Stomach smooth muscle (tissue), 2 donors: ENCODE results near the gene GMPR2.
A peak's percentile ranks its signal among the peaks of the same experiment; 100 is the strongest.

Experiments
- H3K27ac ChIP-seq: one replicate; pipeline ENCODE4 v1.7.0; 2013; ENCODE audit warnings: mild to moderate bottlenecking, low read length, inconsistent platforms
- H3K27me3 ChIP-seq, 2 donors: one replicate each; pipeline ENCODE4 v1.7.0; 2013; ENCODE audit warnings: low read length in 2 of 2; ENCODE audit not compliant: insufficient read depth in 2 of 2, control insufficient read depth in 1 of 2
- H3K36me3 ChIP-seq, 2 donors: one replicate each; pipeline ENCODE4 v1.7.0; 2013; ENCODE audit warnings: low read length in 2 of 2; ENCODE audit not compliant: control insufficient read depth in 2 of 2, insufficient read depth in 2 of 2
- H3K4me1 ChIP-seq: one replicate; pipeline ENCODE4 v1.7.0; 2013; ENCODE audit warnings: low read length; ENCODE audit not compliant: control insufficient read depth, insufficient read depth
- H3K4me3 ChIP-seq, 2 donors: one replicate each; pipeline ENCODE4 v1.7.0; 2013; ENCODE audit warnings: low read length in 2 of 2
- H3K9ac ChIP-seq, 2 donors: one replicate each; pipeline ENCODE4 v1.7.0; 2013; ENCODE audit warnings: low read length in 2 of 2, mild to moderate bottlenecking in 1 of 2
- H3K9me3 ChIP-seq, 2 donors: one replicate each; pipeline ENCODE4 v1.7.0; 2013; ENCODE audit warnings: low read length in 2 of 2; ENCODE audit not compliant: control insufficient read depth in 2 of 2
- donor health status: healthy.
- donor health status: Pancreatic carcinoma.

Gene GMPR2

GRCh38 chr14:24232645-24233537, at the start of gene GMPR2:
TSS of gene GMPR2 (plus strand) at chr14:24232929. CDS start at chr14:24233254, 325 bp downstream.
- Histone ChIP-seq H3K4me3 (peak within 1 kb of the TSS; percentile 86 to 97), H3K4me1 (peaks cover 25% of the 10 kb centered on the region), H3K9me3 (no peaks in the 10 kb centered on the region), H3K9ac (peak within 1 kb of the TSS; percentile 78 to 86), H3K36me3 (peaks cover 24 to 26% of the 10 kb centered on the region in 2 donors), H3K27me3 (no peaks in the 10 kb centered on the region), H3K27ac (peak within 1 kb of the TSS; percentile 84)

GRCh38 chr14:24183014-24183481, 49.7 kb upstream of the GMPR2 start:
- Histone ChIP-seq H3K9me3 (no peaks in the 10 kb centered on the region), H3K27ac (no peak overlapping the region), H3K4me1 (peaks cover 14% of the 10 kb centered on the region), H3K9ac (no peak overlapping the region), H3K27me3 (no peaks in the 10 kb centered on the region), H3K4me3 (no peak overlapping the region), H3K36me3 (peaks cover 43 to 60% of the 10 kb centered on the region in 2 donors)

- Histone ChIP-seq H3K9ac (no peak overlapping the region), H3K27ac (no peak overlapping the region), H3K4me1 (peaks cover 21% of the 10 kb centered on the region), H3K4me3 (no peak overlapping the region), H3K36me3 (peaks cover 43 to 54% of the 10 kb centered on the region in 2 donors), H3K27me3 (no peaks in the 10 kb centered on the region), H3K9me3 (no peaks in the 10 kb centered on the region)
Observed at GRCh38 chr14:24184104-24184970, 48.4 kb upstream of the GMPR2 start.

GRCh38 chr14:24185026-24185425, 47.7 kb upstream of the GMPR2 start:
- peaks cover 43 to 53% of the 10 kb centered on the region in 2 donors for H3K36me3 ChIP-seq
- H3K27me3 ChIP-seq, result no peaks in the 10 kb centered on the region
- H3K9ac ChIP-seq, result no peak overlapping the region
- no peak overlapping the region for H3K27ac ChIP-seq
- H3K9me3 ChIP-seq, result no peaks in the 10 kb centered on the region
- no peak overlapping the region for H3K4me3 ChIP-seq
- H3K4me1 ChIP-seq, result peaks cover 21% of the 10 kb centered on the region

GRCh38 chr14:24185741-24186140, 47.0 kb upstream of the GMPR2 start:
- H3K36me3 ChIP-seq, result peaks cover 43 to 52% of the 10 kb centered on the region in 2 donors
- H3K27me3 ChIP-seq, result no peaks in the 10 kb centered on the region
- H3K9ac ChIP-seq, result no peak overlapping the region
- H3K4me3 ChIP-seq, result no peak overlapping the region
- no peak overlapping the region for H3K27ac ChIP-seq
- peaks cover 14% of the 10 kb centered on the region for H3K4me1 ChIP-seq
- no peaks in the 10 kb centered on the region for H3K9me3 ChIP-seq

GRCh38 chr14:24186831-24187538, 45.7 kb upstream of the GMPR2 start:
- H3K9ac ChIP-seq, result peak overlapping the region; percentile 25 to 29
- peaks cover 14% of the 10 kb centered on the region for H3K4me1 ChIP-seq
- H3K4me3 ChIP-seq, result no peak overlapping the region
- H3K36me3 ChIP-seq, result peaks cover 40 to 52% of the 10 kb centered on the region in 2 donors
- no peaks in the 10 kb centered on the region for H3K9me3 ChIP-seq
- no peak overlapping the region for H3K27ac ChIP-seq
- H3K27me3 ChIP-seq, result no peaks in the 10 kb centered on the region

- H3K9me3 ChIP-seq, result no peaks in the 10 kb centered on the region
- no peaks in the 10 kb centered on the region for H3K27me3 ChIP-seq
- H3K36me3 ChIP-seq, result peaks cover 37 to 51% of the 10 kb centered on the region in 2 donors
- H3K4me3 ChIP-seq, result peak overlapping the region; percentile 54 to 82
- peak overlapping the region; percentile 61 to 80 for H3K9ac ChIP-seq
- H3K27ac ChIP-seq, result peak overlapping the region; percentile 66
- peaks cover 17% of the 10 kb centered on the region for H3K4me1 ChIP-seq
Observed at GRCh38 chr14:24187539-24187915, 45.2 kb upstream of the GMPR2 start.

GRCh38 chr14:24188251-24189058, 44.3 kb upstream of the GMPR2 start, which contains the start of gene IPO4:
TSS of gene IPO4 (minus strand) at chr14:24188816. CDS start at chr14:24188787, 29 bp downstream.
- H3K9me3 ChIP-seq, result no peaks in the 10 kb centered on the region
- H3K36me3 ChIP-seq, result peaks cover 39 to 51% of the 10 kb centered on the region in 2 donors
- peak within 1 kb of the TSS; percentile 66 for H3K27ac ChIP-seq
- peak within 1 kb of the TSS; percentile 54 to 82 for H3K4me3 ChIP-seq
- peak within 1 kb of the TSS; percentile 61 to 80 for H3K9ac ChIP-seq
- no peaks in the 10 kb centered on the region for H3K27me3 ChIP-seq
- H3K4me1 ChIP-seq, result peaks cover 19% of the 10 kb centered on the region

GRCh38 chr14:24189059-24189375, 43.7 kb upstream of the GMPR2 start:
- H3K9ac ChIP-seq, result no peak overlapping the region
- peaks cover 19% of the 10 kb centered on the region for H3K4me1 ChIP-seq
- H3K4me3 ChIP-seq, result peak overlapping the region; percentile 54 to 82

More at GRCh38 chr14:24189059-24189375, 43.7 kb upstream of the GMPR2 start:
- Histone ChIP-seq H3K27me3 (no peaks in the 10 kb centered on the region), H3K9me3 (no peaks in the 10 kb centered on the region), H3K36me3 (peaks cover 37 to 47% of the 10 kb centered on the region in 2 donors), H3K27ac (peak overlapping the region; percentile 46)
